Right lobe of liver (tissue), 4 donors: ENCODE results near the gene MAPK8IP3.

ENCODE experiments used
- POLR2A ChIP-seq: fragments of 450-650 bp; IDR thresholded peaks from one replicate; pipeline ENCODE4 v1.6.1; 2017; ENCODE audit warnings: antibody characterized with exemption, mild to moderate bottlenecking
- TF ChIP-seq, protein P1 (sequence below), 4 donors: fragments of 200-600 bp in 3 of 4; fragments of 450-650 bp in 1 of 4; IDR thresholded peaks; one replicate each; pipeline versions ENCODE4 v1.5.1 to v1.8.0; 2016 to 2022; ENCODE audit warnings: antibody characterized with exemption in 4 of 4, mild to moderate bottlenecking in 2 of 4
- donor health status: DM: no; HTN: no; CAD: no.
- donor health status: DM: no; HTN: no; CAD: no.
- donor health status: DM: no; HTN: yes; CAD: no.

DNA sequence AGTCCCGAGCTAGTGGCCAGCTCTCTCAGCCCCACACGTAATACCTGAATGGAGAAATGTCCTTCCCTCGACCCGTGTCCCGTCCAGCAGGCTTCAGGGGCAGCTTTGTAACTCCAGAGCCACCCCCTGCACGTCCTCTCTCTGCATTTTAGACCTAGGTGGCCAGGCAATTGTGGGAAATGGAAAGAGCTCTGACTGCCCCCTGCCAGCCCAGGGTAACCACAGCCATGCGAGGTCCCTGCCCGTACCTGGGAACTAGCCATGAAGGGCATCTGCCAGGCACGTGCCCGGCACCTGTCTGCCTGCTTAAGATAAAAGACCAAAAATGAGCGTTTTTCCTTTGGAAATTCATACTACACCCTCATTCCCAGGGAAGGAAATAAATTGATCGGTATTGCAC lies 9.2 kb downstream of the MAPK8IP3 start:
- TF ChIP-seq, protein P1, sequence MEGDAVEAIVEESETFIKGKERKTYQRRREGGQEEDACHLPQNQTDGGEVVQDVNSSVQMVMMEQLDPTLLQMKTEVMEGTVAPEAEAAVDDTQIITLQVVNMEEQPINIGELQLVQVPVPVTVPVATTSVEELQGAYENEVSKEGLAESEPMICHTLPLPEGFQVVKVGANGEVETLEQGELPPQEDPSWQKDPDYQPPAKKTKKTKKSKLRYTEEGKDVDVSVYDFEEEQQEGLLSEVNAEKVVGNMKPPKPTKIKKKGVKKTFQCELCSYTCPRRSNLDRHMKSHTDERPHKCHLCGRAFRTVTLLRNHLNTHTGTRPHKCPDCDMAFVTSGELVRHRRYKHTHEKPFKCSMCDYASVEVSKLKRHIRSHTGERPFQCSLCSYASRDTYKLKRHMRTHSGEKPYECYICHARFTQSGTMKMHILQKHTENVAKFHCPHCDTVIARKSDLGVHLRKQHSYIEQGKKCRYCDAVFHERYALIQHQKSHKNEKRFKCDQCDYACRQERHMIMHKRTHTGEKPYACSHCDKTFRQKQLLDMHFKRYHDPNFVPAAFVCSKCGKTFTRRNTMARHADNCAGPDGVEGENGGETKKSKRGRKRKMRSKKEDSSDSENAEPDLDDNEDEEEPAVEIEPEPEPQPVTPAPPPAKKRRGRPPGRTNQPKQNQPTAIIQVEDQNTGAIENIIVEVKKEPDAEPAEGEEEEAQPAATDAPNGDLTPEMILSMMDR (IDR thresholded peaks at IDR 0.05), result no peak
- no peak for TF ChIP-seq POLR2A
